ENCODE results near the gene COL6A2.

The COL6A2 gene

DNA sequence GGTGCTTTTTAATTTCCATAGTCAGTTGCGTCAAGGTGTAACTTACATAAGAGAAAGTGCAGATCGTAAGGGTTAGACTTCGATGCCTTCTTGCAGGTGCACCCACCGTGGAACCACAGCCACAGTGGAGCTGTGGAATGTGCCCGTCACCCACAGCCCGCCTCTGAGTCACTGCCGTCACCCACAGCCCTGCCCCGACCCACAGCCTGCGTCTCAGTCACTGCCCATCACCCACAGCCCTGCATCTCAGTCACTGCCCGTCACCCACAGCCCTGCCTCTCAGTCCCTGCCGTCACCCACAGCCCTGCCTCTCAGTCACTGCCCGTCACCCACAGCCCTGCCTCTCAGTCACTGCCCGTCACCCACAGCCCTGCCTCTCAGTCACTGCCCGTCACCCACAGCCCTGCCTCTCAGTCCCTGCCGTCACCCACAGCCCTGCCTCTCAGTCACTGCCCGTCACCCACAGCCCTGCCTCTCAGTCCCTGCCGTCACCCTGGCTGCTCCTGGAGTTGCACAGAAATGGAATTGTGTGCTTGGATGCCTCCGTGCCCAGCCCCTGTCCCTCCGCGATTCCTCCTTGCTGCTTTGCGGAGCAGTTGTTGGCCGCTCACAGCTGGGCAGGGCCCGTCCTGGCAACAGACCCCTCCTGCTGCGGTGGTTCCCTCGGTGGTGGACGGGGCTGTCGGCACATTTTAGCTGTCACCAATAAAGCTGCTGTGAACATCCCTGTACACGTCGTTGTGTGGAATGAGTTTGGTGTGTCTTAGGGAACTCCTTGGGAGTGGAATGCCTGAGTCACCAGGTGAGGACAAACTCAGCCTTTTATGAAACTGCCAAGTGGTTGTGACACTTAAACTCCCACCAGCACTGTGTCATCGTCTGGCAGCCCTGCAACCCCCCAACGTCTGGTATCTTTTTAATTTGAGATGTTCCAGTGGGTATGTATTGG, 44.9 kb upstream of the COL6A2 start:
- peaks cover 10 to 44% (median 35%) of the 10 kb centered on the region in 11 experiments; a peak in 20 of 22 replicates for H3K27me3 ChIP-seq
- no peaks in the 10 kb centered on the region; a peak in 1 of 22 replicates for H3K9me3 ChIP-seq (replicated peaks in 1 of 11)
- peaks cover 0 to 27% (median 23%) of the 10 kb centered on the region in 11 experiments; a peak in 13 of 22 replicates for H4K20me1 ChIP-seq
- TF ChIP-seq Cebpa-rat (IDR thresholded peaks at IDR 0.05) = no peak
- no peaks in the 10 kb centered on the region for H3K36me3 ChIP-seq
- H3K27ac ChIP-seq = no peak overlapping the region
- H3K4me2 ChIP-seq = no peak overlapping the region
- H3K9ac ChIP-seq = no peak overlapping the region
- H3K4me1 ChIP-seq = peaks cover 29 to 42% (median 38%) of the 10 kb centered on the region in 10 experiments
- no peak overlapping the region for H3K4me3 ChIP-seq

DNA sequence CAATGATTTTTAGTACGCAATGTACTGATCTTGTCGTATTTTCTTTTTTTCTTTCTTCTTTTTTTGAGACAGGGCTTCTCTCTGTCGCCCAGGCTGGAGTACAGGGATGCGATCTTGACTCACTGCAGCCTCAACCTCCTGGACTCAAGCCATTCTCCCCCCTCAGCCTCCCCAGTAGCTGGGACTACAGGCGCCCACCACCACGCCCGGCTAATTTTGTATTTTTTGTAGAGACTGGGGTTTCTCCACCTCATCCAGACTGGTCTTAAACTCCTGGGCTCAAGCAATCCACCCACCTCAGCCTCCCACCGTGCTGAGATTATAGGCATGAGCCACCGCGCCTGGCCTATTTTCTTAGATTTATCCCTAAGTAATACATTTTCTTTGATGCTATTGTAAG, 43.9 kb upstream of the COL6A2 start:
- Histone ChIP-seq H3K36me3 (no peaks in the 10 kb centered on the region), H3K4me3 (no peak overlapping the region), H4K20me1 (peaks cover 0 to 33% (median 23%) of the 10 kb centered on the region in 11 experiments; a peak in 13 of 22 replicates), H3K27me3 (peaks cover 10 to 52% (median 40%) of the 10 kb centered on the region in 11 experiments; a peak in 20 of 22 replicates), H3K9ac (no peak overlapping the region), H3K27ac (no peak overlapping the region), H3K9me3 (replicated peaks in 1 of 11) (no peaks in the 10 kb centered on the region; a peak in 1 of 22 replicates), H3K4me1 (peaks cover 31 to 50% (median 47%) of the 10 kb centered on the region in 10 experiments), H3K4me2 (no peak overlapping the region)
- TF ChIP-seq Cebpa-rat (IDR thresholded peaks at IDR 0.05) = no peak

DNA sequence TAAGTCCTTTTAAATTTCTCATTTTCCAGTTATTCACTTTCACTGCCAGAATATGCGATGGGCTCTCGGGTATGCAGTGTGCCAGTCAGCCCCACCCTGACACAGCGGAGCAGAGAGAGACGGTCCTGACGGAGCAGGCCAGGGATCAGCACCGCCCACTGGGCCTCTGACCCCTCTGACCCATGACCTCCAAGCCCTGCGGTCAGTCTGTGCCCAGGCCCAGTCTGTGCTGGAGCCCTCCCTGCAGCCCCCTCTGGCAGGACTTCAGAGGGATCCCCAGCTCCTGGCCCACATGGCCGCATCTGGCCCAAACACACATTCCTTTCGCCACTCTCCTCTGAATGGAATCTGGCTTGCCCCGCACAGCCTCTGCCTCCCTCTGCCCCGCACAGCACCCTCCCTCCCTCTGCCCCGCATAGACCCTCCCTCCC, 43.4 kb upstream of the COL6A2 start:
- no peak for TF ChIP-seq Cebpa-rat (IDR thresholded peaks at IDR 0.05)
- no peaks in the 10 kb centered on the region for H3K36me3 ChIP-seq
- H3K9ac ChIP-seq = no peak overlapping the region
- H3K9me3 ChIP-seq (replicated peaks in 1 of 11) = no peaks in the 10 kb centered on the region; a peak in 1 of 22 replicates
- no peak overlapping the region for H3K4me3 ChIP-seq
- peaks cover 30 to 50% (median 46%) of the 10 kb centered on the region in 10 experiments for H3K4me1 ChIP-seq
- H3K27ac ChIP-seq = no peak overlapping the region
- peaks cover 10 to 52% (median 40%) of the 10 kb centered on the region in 11 experiments; a peak in 20 of 22 replicates for H3K27me3 ChIP-seq
- H4K20me1 ChIP-seq = peaks cover 0 to 33% (median 23%) of the 10 kb centered on the region in 11 experiments; a peak in 13 of 22 replicates
- no peak overlapping the region for H3K4me2 ChIP-seq

DNA sequence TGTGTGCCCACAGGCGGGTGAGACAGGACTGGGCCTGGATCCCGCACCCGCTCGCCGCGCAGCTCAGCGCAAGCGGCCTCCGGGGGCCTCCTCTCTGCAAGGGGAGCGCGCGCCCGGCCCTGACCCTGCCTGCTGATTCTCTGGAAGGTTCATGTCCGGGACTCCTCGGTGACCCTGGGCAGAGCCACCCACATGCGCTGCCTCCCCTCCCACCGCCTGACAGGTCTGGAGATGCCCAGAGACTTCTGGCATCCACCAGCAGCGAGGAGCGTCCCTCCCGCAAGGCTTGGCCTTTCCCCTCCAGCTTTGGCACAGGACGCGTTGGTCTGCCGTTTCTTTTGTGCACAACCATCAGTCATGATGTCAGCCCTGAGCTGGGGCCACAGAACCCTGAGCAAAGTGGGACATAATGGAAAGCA, 42.0 kb upstream of the COL6A2 start:
- H3K9ac ChIP-seq = no peak overlapping the region
- no peak for TF ChIP-seq Cebpa-rat (IDR thresholded peaks at IDR 0.05)
- H3K36me3 ChIP-seq = no peaks in the 10 kb centered on the region
- H3K4me2 ChIP-seq = peak overlapping the region in 5 of 11 experiments; percentile 84 to 99 (median 94); a peak in 8 of 22 replicates
- no peak overlapping the region for H3K4me3 ChIP-seq
- H3K27ac ChIP-seq = no peak overlapping the region
- H3K9me3 ChIP-seq (replicated peaks in 1 of 11) = peaks cover 0 to 2% (median 0%) of the 10 kb centered on the region in 11 experiments; a peak in 4 of 22 replicates
- H4K20me1 ChIP-seq = peaks cover 0 to 29% (median 23%) of the 10 kb centered on the region in 11 experiments; a peak in 13 of 22 replicates
- H3K27me3 ChIP-seq = peaks cover 10 to 52% (median 40%) of the 10 kb centered on the region in 11 experiments; a peak in 20 of 22 replicates
- H3K4me1 ChIP-seq = peaks cover 35 to 52% (median 47%) of the 10 kb centered on the region in 10 experiments

DNA sequence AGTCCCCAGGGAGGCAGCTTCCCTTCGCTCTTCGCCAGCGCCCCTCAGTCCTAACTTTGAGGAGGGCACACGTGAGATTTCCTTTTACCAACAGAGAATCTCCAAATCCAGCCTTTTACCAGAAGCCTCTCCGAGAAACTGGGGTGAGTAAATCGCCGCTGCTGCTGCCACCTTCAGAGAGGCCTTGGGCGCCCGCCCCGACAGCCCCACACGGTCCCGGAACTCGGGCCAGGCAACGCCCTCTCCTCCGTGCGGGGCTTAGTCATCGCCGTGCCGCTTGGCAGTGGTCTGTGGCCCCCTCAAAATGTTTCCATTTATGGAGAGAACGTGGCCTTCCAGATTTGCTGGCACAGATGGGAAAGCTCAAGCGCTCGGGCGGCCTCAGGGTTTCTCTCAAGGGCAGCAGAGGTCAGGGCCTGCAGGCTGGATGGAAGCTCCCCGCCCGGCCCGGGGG, 41.4 kb upstream of the COL6A2 start:
- no peak for TF ChIP-seq Cebpa-rat (IDR thresholded peaks at IDR 0.05)
- Histone ChIP-seq H3K36me3 (no peaks in the 10 kb centered on the region), H3K9me3 (replicated peaks in 1 of 11) (peaks cover under 1 to 8% (median 5%) of the 10 kb centered on the region in 11 experiments; a peak in 21 of 22 replicates), H3K9ac (peak overlapping the region in 5 of 11 experiments; percentile 7 to 53 (median 38); a peak in 6 of 22 replicates), H3K27ac (peak overlapping the region in 4 of 11 experiments; percentile 22 to 45 (median 28); a peak in 6 of 22 replicates), H3K27me3 (peaks cover 10 to 52% (median 40%) of the 10 kb centered on the region in 11 experiments; a peak in 20 of 22 replicates), H3K4me2 (peak overlapping the region; percentile 78 to 99 (median 93)), H4K20me1 (peaks cover 0 to 29% (median 23%) of the 10 kb centered on the region in 11 experiments; a peak in 13 of 22 replicates), H3K4me3 (peak overlapping the region in 1 of 10 experiments; percentile 36; a peak in 1 of 20 replicates), H3K4me1 (peaks cover 41 to 57% (median 51%) of the 10 kb centered on the region in 10 experiments)

GRCh38 chr21:46057111-46057709, 40.7 kb upstream of the COL6A2 start:
- no peak for TF ChIP-seq Cebpa-rat (IDR thresholded peaks at IDR 0.05)
- Histone ChIP-seq H3K9me3 (replicated peaks in 1 of 11) (peaks cover 8 to 15% (median 13%) of the 10 kb centered on the region in 11 experiments), H3K4me2 (peak overlapping the region; percentile 78 to 99 (median 93)), H3K27ac (peak overlapping the region in 5 of 11 experiments; percentile 13 to 45 (median 26); a peak in 6 of 22 replicates), H3K4me3 (peak overlapping the region in 9 of 10 experiments; percentile 10 to 50 (median 36); a peak in 14 of 20 replicates), H3K27me3 (peaks cover 10 to 45% (median 36%) of the 10 kb centered on the region in 11 experiments; a peak in 20 of 22 replicates), H3K9ac (peak overlapping the region; percentile 3 to 60 (median 39); a peak in 16 of 22 replicates), H3K4me1 (peaks cover 44 to 57% (median 51%) of the 10 kb centered on the region in 10 experiments), H3K36me3 (0 out of 22 replicates have a peak, but pooled peaks cover 0 to 3% (median 0%) of the 10 kb centered on the region in 11 experiments), H4K20me1 (peaks cover 0 to 29% (median 23%) of the 10 kb centered on the region in 11 experiments; a peak in 13 of 22 replicates)

GRCh38 chr21:46057710-46058241, 40.1 kb upstream of the COL6A2 start:
- TF ChIP-seq Cebpa-rat (IDR thresholded peaks at IDR 0.05) = no peak
- H3K27ac ChIP-seq = 0 out of 22 replicates have a peak overlapping the region, but pooled peaks of 2 of the 11 experiments have one; percentile 0 to 26
- peaks cover 13 to 21% (median 18%) of the 10 kb centered on the region in 11 experiments for H3K9me3 ChIP-seq (replicated peaks in 1 of 11)
- peak overlapping the region; percentile 3 to 60 (median 39); a peak in 15 of 22 replicates for H3K9ac ChIP-seq
- peaks cover 44 to 57% (median 51%) of the 10 kb centered on the region in 10 experiments for H3K4me1 ChIP-seq
- 0 out of 22 replicates have a peak, but pooled peaks cover 0 to 3% (median 0%) of the 10 kb centered on the region in 11 experiments for H3K36me3 ChIP-seq
- H4K20me1 ChIP-seq = peaks cover 0 to 29% (median 23%) of the 10 kb centered on the region in 11 experiments; a peak in 13 of 22 replicates
- H3K4me2 ChIP-seq = peak overlapping the region; percentile 78 to 99 (median 93)
- H3K4me3 ChIP-seq = peak overlapping the region in 8 of 10 experiments; percentile 10 to 50 (median 37); a peak in 12 of 20 replicates
- H3K27me3 ChIP-seq = peaks cover 10 to 40% (median 33%) of the 10 kb centered on the region in 11 experiments; a peak in 19 of 22 replicates

Measured in BLaER1 treated with 17β-estradiol and CSF1 and Interleukin-3, amounts not matched to agents 10 nM and 100 nM (cell line).